HepG2 (cell line): ENCODE results near the gene TMEM229A. TPM values are rescaled to one million over a fixed set of nuclear protein-coding genes. Genes with fewer than 3 reads are reported as not detected.

Experiments used
- ATAC-seq: fragments of 200-7000 bp; cut with Tn5 transposase; 3 replicates; pipeline ENCODE4 v1.9.1; 2020; ENCODE audit warnings: mild to moderate bottlenecking, moderate library complexity
- BruUV-seq: library from RNA; stranded (reverse); fragments of 400-500 nt; replicated peaks from 2 replicates; lab custom pipeline; 2021; lab: Mats Ljungman, UMichigan
- CTCF ChIA-PET: fragments of 300-600 bp; formaldehyde crosslinking; extraction: SDS; loops from one replicate; lab custom pipeline; 2021; ENCODE audit warnings: low total read pairs, inconsistent platforms, low intra/inter-chr PET ratio; lab: Yijun Ruan, JAX
- POLR2A ChIA-PET: fragments of 350-600 bp; sonication (Branson Sonifier 250); formaldehyde crosslinking; loops from one replicate; lab custom pipeline; 2020; ENCODE audit warnings: antibody characterized with exemption, inconsistent platforms; lab: Yijun Ruan, JAX
- DNase-seq: peaks from one replicate; pipeline ENCODE4 v3.0.0-alpha.2; 2015; ENCODE audit warnings: low spot score
- FAIRE-seq: peaks from 3 replicates; lab custom pipeline; 2011; peaks lifted over from hg19 to GRCh38; lab: Jason Lieb, UNC
- H2AFZ ChIP-seq: one replicate; pipeline ENCODE4 v1.6.1; 2011; ENCODE audit warnings: low read length, inconsistent platforms
- H3K27ac ChIP-seq: fragments of 300-600 bp; 3 replicates; pipeline ENCODE4 v1.8.0; 2011; ENCODE audit warnings: mixed run types, mild to moderate bottlenecking, mixed read lengths, low read length, inconsistent platforms; ENCODE audit not compliant: insufficient read depth; ENCODE audit errors: extremely low read length
- H3K27me3 ChIP-seq, 2 experiments: fragments of 200-600 bp in 1 of 2; 2 replicates in 1 of 2; 3 replicates in 1 of 2; pipeline versions ENCODE4 v1.6.0 to v1.8.0; 2011; ENCODE audit warnings: low read length in 2 of 2, mild to moderate bottlenecking in 2 of 2, moderate library complexity in 2 of 2, inconsistent platforms in 1 of 2; ENCODE audit not compliant: insufficient read depth in 2 of 2, control insufficient read depth in 1 of 2
- H3K36me3 ChIP-seq, 2 experiments: fragments of 200-600 bp in 1 of 2; replicated peaks in 1 of 2; 2 replicates in 1 of 2; 3 replicates in 1 of 2; pipeline versions ENCODE4 v1.5.1 to v1.8.0; 2011; ENCODE audit warnings: low read length in 2 of 2, inconsistent platforms in 1 of 2; ENCODE audit not compliant: insufficient read depth in 2 of 2, control insufficient read depth in 1 of 2
- H3K4me1 ChIP-seq: 2 replicates; pipeline ENCODE4 v1.5.1; 2012; ENCODE audit warnings: low read length, inconsistent platforms; ENCODE audit not compliant: insufficient read depth
- H3K4me2 ChIP-seq: 2 replicates; pipeline ENCODE4 v1.6.0; 2011; ENCODE audit warnings: low read depth, low read length, inconsistent platforms
- H3K4me3 ChIP-seq, 3 experiments: fragments of 200-600 bp in 1 of 3; sonication (generic), shearing (Covaris generic) in 1 of 3; replicated peaks in 1 of 3; 2 replicates each; pipeline ENCODE4 v1.5.1; 2011 to 2016; ENCODE audit warnings: low read length in 3 of 3, inconsistent platforms in 2 of 3, low read depth in 2 of 3, mild to moderate bottlenecking in 2 of 3, control low read depth in 1 of 3, mixed read lengths in 1 of 3; ENCODE audit not compliant: insufficient read depth in 1 of 3
- H3K79me2 ChIP-seq: one replicate; pipeline ENCODE4 v1.6.1; 2011; ENCODE audit warnings: low read length, inconsistent platforms; ENCODE audit not compliant: insufficient read depth
- H3K9ac ChIP-seq: 2 replicates; pipeline ENCODE4 v1.6.0; 2011; ENCODE audit warnings: mild to moderate bottlenecking, low read depth, low read length, inconsistent platforms; ENCODE audit not compliant: insufficient read depth
- H3K9me3 ChIP-seq: 2 replicates; pipeline ENCODE4 v1.5.1; 2012; ENCODE audit warnings: mild to moderate bottlenecking, low read length
- H4K20me1 ChIP-seq: 2 replicates; pipeline ENCODE4 v1.6.0; 2011; ENCODE audit warnings: inconsistent platforms, mild to moderate bottlenecking, low read length, moderate library complexity; ENCODE audit not compliant: insufficient read depth
- ARID2 ChIP-seq: sonication (generic); formaldehyde crosslinking; IDR thresholded peaks from 2 replicates; pipeline ENCODE4 v1.8.1; 2022; ENCODE audit warnings: mild to moderate bottlenecking, missing genetic modification reagents, borderline replicate concordance
- CSRNP2 ChIP-seq: sonication (generic); formaldehyde crosslinking; conservative IDR thresholded peaks from 2 replicates; pipeline ENCODE4 v1.8.0; 2022; ENCODE audit warnings: low read depth, missing genetic modification reagents
- EZH2 ChIP-seq: conservative IDR thresholded peaks from 2 replicates; pipeline ENCODE4 v1.6.1; 2012; ENCODE audit warnings: mild to moderate bottlenecking, low read depth, low read length, moderate library complexity
- FOXK2 ChIP-seq: fragments of 450-650 bp; IDR thresholded peaks from 2 replicates; pipeline ENCODE4 v1.6.1; 2016
- HOXA3 ChIP-seq: sonication (generic); formaldehyde crosslinking; IDR thresholded peaks from 2 replicates; pipeline ENCODE4 v1.5.0; 2020; ENCODE audit warnings: missing genetic modification reagents
- HOXA7 ChIP-seq: sonication (generic); formaldehyde crosslinking; IDR thresholded peaks from 2 replicates; pipeline ENCODE4 v1.8.1; 2022; ENCODE audit warnings: mild to moderate bottlenecking, missing genetic modification reagents, moderate library complexity
- KLF9 ChIP-seq: IDR thresholded peaks from 2 replicates; pipeline ENCODE4 v1.6.1; 2016; ENCODE audit warnings: low read depth
- MLX ChIP-seq: IDR thresholded peaks from 2 replicates; pipeline ENCODE4 v1.6.1; 2016
- SKI ChIP-seq: fragments of 450-650 bp; IDR thresholded peaks from one replicate; pipeline ENCODE4 v1.6.1; 2018; ENCODE audit warnings: mild to moderate bottlenecking; ENCODE audit not compliant: partially characterized antibody
- SMAD1 ChIP-seq: sonication (generic); formaldehyde crosslinking; IDR thresholded peaks from 2 replicates; pipeline ENCODE4 v1.4.0; 2020; ENCODE audit warnings: missing genetic modification reagents, low read depth, mild to moderate bottlenecking, borderline replicate concordance
- SRSF9 ChIP-seq: fragments of 200-400 bp; formaldehyde crosslinking; IDR thresholded peaks from 2 replicates; pipeline ENCODE4 v1.6.1; 2018; ENCODE audit warnings: borderline replicate concordance, mild to moderate bottlenecking, low read depth, low read length; ENCODE audit not compliant: insufficient read depth, poor library complexity, severe bottlenecking
- ZFAT ChIP-seq: sonication (generic); formaldehyde crosslinking; conservative IDR thresholded peaks from 2 replicates; pipeline ENCODE4 v1.8.1; 2023; ENCODE audit warnings: missing genetic modification reagents, inconsistent platforms
- ZNF546 ChIP-seq: sonication (generic); formaldehyde crosslinking; conservative IDR thresholded peaks from 2 replicates; pipeline ENCODE4 v1.8.1; 2023; ENCODE audit warnings: mild to moderate bottlenecking, missing genetic modification reagents
- ZNF597 ChIP-seq: sonication (generic); formaldehyde crosslinking; IDR thresholded peaks from 2 replicates; pipeline ENCODE4 v1.5.0; 2020; ENCODE audit warnings: missing genetic modification reagents
- ZNF800 ChIP-seq: sonication (generic); formaldehyde crosslinking; IDR thresholded peaks from 2 replicates; pipeline ENCODE4 v1.4.0; 2020; ENCODE audit warnings: missing genetic modification reagents
- WGBS: methylation state at CpG from one replicate; pipeline ENCODE4 v1.1.6; 2017; ENCODE audit warnings: low lambda C conversion rate; 5-methylcytosine and 5-hydroxymethylcytosine counted together
- in situ Hi-C: cut with HindIII; loops from 2 replicates; pipeline ENCODE4 v1.10.0; 2017; ENCODE audit warnings: low pct_unique_long_range_greater_than_20kb; ENCODE audit not compliant: extremely low pct_ligation_motif_present
- intact Hi-C: fragments of 100-400 bp; cut with micrococcal nuclease; formaldehyde crosslinking; loops from one replicate; pipeline ENCODE4 v1.10.0; 2022; ENCODE audit not compliant: unreplicated experiment
- polyA plus RNA-seq, 8 experiments: library from polyadenylated mRNA; depleted of rRNA in 3 of 8; stranded (reverse) in 7 of 8; unstranded in 1 of 8; fragments of >200 nt; fragmentation: Illumina TruSeq in 4 of 8; extraction: Trizol in 4 of 8; gene quantifications; 2 replicates each; pipeline versions ENCODE4 v1.2.1 to v1.2.3, GENCODE V29; 2011 to 2016; ENCODE audit warnings: low read depth in 4 of 8, missing spikeins in 1 of 8, mixed read lengths in 1 of 8; ENCODE audit not compliant: insufficient read depth in 1 of 8
- total RNA-seq, 5 experiments: library from RNA; depleted of rRNA; stranded (reverse); fragments of >200 nt; fragmentation: Illumina TruSeq; extraction: Trizol; gene quantifications; 2 replicates each; pipeline ENCODE4 v1.2.3, GENCODE V29; 2016; ENCODE audit warnings: low read depth in 1 of 5

Gene TMEM229A
- total and polyA plus RNA-seq, 2 of the 13 experiments (the other 11 are each of a cell fraction or from before 2014, with no cell fraction given) = not detected

- BruUV-seq = no TSS peak
- intact Hi-C loops (no loop called here), in situ Hi-C loops (no loop called here)
- ChIA-PET CTCF (no interaction called here), POLR2A (no interaction called here)
- Histone ChIP-seq H4K20me1 (no peaks in the 10 kb centered on the region), H3K4me3 (no peak overlapping the region), H2AFZ (no peak overlapping the region), H3K4me1 (no peaks in the 10 kb centered on the region), H3K27me3 (no peaks in the 10 kb centered on the region), H3K9me3 (no peaks in the 10 kb centered on the region), H3K9ac (no peak overlapping the region), H3K79me2 (no peaks in the 10 kb centered on the region), H3K36me3 (no peaks in the 10 kb centered on the region), H3K4me2 (no peak overlapping the region), H3K27ac (no peak overlapping the region)
- TF ChIP-seq ZNF800 (CRISPR knock-in tag) (no peak), CSRNP2 (CRISPR knock-in tag) (no peak)
- WGBS = 0% methylated on average over 4 of the region's 4 CpGs
- DNase-seq (no peak), FAIRE-seq (no peak), ATAC-seq (no peak)
Measured at GRCh38 chr7:124059375-124059774, 26.5 kb upstream of the TMEM229A start.

- ChIA-PET POLR2A (no interaction called here), CTCF (no interaction called here)
- FAIRE-seq (no peak), DNase-seq (no peak), ATAC-seq (no peak)
- intact Hi-C loops = no loop called here
- no peak overlapping the region for H3K4me2 ChIP-seq
- 22% methylated on average over 2 of the region's 2 CpGs for WGBS
- BruUV-seq = no TSS peak
- no peaks in the 10 kb centered on the region for H3K4me1 ChIP-seq
- no peak overlapping the region for H3K4me3 ChIP-seq
- no peaks in the 10 kb centered on the region for H3K27me3 ChIP-seq
- no peaks in the 10 kb centered on the region for H3K36me3 ChIP-seq
- H3K79me2 ChIP-seq = no peaks in the 10 kb centered on the region
- no peak overlapping the region for H2AFZ ChIP-seq
- H4K20me1 ChIP-seq = no peaks in the 10 kb centered on the region
- no peak overlapping the region for H3K27ac ChIP-seq
- H3K9me3 ChIP-seq = no peaks in the 10 kb centered on the region
- H3K9ac ChIP-seq = no peak overlapping the region
- in situ Hi-C loops = no loop called here
- TF ChIP-seq KLF9 (CRISPR knock-in tag) = no peak
- no peak for TF ChIP-seq FOXK2
- TF ChIP-seq MLX (CRISPR knock-in tag) = no peak
- no peak for TF ChIP-seq SKI
- TF ChIP-seq ZFAT (CRISPR knock-in tag) = no peak
- no peak for TF ChIP-seq EZH2
- no peak for TF ChIP-seq ZNF546 (CRISPR knock-in tag)
- no peak for TF ChIP-seq HOXA7 (CRISPR knock-in tag)
- TF ChIP-seq SMAD1 = no peak
- TF ChIP-seq HOXA3 (CRISPR knock-in tag) = no peak
- no peak for TF ChIP-seq SRSF9
- TF ChIP-seq ZNF597 (CRISPR knock-in tag) = no peak
- no peak for TF ChIP-seq ARID2 (CRISPR knock-in tag)
Measured at GRCh38 chr7:124058515-124058914, 25.6 kb upstream of the TMEM229A start.
